NCI-H2196 treated with DMSO at 0.1 percent for 48 hours (cell line): ENCODE data around the gene FOXO3.
"Not testable (repeated sequence)": the region's sequence is repeated elsewhere in the genome, so short reads cannot be mapped to it uniquely, and the experiment has no call there.

Source experiments
- DNase-seq: peaks from one replicate; lab custom pipeline; 2025; ENCODE audit not compliant: unreplicated experiment; lab: John Stamatoyannopoulos, UW

FOXO3 gene

DNA sequence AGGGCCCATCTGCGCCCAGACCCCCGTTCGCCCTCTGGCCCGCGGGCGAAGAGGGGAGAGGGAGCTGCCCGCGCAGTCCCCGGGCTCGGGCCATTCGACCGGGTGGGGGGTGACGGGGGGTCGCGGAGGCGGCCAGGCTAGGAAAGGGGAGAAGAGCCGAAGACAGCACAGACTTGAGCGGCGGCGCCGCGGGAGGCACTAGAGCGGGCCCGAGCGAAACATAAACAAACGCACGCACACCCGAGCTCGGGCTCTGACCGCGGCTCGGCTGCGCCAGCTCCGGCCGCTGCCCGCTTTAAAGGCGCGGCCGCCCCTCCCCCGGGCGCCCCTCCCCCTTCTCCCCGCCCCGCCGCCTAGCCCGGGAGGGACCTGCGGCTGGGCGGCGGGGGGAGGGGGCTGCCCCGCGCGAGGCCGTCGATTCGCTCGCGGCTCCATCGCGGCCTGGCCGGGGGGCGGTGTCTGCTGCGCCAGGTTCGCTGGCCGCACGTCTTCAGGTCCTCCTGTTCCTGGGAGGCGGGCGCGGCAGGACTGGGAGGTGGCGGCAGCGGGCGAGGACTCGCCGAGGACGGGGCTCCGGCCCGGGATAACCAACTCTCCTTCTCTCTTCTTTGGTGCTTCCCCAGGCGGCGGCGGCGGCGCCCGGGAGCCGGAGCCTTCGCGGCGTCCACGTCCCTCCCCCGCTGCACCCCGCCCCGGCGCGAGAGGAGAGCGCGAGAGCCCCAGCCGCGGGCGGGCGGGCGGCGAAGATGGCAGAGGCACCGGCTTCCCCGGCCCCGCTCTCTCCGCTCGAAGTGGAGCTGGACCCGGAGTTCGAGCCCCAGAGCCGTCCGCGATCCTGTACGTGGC, at the start of gene FOXO3:
FOXO3 (plus strand) TSS at position 455 of the 846 bp plus-strand sequence; CDS start at position 747, 292 bp downstream.
- peak; percentile 72 for DNase-seq

DNA sequence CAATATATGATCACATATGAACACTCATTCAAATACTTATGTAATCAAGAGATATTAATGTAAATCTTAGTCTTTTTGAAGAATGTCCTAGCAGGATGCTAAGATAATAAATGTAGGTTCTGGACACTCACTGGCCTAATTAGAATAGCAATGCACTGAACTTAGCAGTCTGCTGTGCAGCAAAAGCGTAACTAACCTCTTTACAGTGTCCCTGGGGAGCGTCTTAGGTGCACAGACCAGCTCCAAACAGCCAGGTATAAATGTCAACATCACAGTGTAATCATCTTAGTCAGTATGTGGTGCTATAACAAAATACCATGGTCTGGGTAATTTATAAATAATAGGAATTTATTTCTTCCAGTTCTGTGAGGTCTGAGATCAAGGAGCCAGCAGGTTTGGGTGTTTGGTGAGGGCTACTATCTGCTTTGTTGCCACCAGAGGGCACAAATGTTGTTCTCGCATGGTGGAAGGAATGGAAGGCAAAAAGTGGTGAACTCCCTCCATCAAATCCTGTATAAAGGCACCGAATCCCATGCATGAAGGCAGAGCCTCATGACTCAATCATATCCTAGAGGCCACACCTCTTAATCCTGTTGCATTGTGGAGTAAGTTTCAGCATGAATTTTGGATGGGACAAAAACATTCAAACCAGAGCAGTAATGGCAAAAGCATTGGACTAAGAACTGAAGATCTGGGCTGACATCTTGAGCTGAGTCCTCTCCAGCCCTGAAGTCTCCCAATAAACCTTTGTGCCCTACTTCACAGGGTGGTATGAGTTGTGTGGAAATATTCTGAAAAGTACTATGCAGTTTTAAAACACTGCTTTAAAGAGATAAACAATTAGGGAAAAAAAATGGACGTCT, 41.8 kb upstream of the FOXO3 start:
- peak; percentile 5 for DNase-seq

DNA sequence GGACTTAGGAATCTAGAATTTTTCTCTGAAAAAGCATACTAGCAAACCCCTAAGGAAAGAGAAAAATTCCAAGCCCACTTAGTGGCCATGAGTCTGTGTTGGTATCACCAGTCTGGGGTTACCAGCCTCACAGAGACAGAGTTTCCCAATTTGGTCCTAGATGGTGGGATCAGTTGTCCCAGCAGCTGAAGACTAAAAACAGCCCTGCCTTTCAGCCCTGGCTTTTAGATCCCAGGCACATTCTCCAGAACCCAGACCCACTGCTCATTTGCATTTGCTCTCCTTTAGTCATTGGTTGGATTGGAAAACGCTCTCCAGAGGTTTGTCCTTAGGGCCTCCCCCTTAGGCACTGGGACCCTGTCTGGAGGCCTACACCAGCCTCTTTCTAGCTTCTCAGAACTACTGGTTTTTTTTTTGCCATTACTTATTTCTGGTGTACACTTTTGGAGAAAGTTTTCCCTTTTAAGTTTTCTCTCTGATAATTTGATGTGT, 39.1 kb upstream of the FOXO3 start:
- DNase-seq = no peak

DNA sequence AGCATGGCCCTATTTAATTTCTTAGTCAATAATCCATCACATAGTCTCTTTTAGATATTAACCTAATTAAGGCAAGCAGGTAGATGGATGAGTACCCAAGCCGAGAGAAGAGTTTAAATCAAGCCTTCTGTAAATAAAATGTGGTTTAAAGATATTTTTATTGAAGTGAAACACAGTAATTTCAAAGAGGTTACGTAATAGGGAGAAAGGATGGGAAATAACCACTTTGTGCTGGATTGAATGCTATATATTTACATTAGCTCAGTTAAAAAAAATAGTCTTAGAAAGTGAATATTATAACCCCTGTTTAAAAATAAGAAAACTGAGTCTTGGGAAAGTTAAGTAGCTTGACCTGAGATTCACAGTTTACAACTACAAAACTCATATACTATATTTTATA, 37.0 kb upstream of the FOXO3 start:
- DNase-seq = no peak

DNA sequence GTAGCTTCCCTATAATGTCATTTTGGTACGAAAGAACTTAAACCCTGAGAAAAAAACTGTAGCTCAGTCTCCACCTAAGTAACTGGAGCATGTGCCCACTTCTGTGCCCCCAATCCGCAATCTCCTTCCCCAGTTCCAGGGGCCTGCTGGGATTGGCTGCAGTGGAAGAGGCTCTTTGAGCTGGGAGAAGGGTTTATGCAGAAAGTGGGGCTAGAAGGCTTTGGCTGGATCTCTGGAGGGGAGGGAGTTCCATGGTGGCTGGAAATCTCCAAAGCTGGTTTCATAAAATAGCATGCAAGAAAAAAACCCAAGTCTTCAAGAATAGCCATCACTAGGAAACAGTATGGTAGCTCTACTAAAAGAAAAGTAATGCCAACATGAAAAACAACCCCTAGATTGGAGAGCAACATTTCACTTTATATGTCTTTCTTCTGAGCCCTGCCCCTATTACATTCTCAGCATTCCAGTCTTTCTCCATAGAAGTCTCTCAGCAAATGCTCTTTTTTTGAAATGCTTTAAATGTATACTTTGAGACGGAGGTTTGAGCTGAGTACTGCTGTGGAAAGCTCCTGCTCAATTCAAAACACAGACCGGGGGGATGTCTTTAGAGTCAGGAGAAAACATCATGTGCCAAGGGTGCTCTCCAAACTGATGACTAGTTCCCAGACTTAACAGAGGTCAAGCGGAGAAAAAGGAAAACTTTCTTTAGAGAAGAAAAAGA, 36.0 kb upstream of the FOXO3 start:
- DNase-seq = no peak

DNA sequence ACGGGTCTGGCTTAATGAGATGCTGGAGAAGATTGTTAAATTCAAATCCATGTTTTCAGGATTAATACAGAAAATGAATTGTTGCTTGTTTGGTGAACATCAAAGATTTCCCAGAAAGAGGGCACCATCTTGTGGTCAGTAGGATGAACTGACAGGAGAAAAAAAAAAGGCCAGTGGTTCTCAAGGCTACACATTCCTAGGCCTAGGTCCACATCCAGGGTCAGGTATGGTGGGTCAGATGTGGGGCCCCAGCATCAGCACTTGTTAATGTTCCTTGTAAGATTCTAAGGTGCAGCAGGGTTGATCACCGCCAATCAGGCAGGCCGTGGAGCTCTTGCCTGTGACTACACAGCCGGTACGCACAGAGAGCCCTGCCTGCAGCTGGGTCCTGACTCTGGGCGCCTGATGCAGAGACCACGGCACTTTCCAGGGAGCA, 34.0 kb upstream of the FOXO3 start:
- DNase-seq = peak; percentile 11

DNA sequence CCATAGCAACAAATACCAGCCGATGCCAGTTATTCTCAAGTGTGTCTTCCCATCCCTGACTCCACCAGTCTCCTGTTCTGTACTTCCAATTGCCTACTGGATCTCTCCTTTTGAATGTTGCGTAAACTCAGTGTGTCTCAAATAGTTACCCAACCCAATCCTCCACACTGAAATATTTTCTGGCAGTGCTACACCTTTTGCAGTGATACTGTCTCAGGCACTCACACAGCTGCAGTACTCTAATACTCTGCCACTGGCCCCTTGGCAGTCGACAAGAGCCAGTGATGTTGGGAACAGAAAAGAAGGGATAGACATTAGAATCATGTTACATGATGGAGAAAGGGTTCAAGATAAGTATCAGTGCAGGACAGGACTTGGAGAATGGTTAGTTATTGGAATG, 31.8 kb upstream of the FOXO3 start:
- no peak for DNase-seq

DNA sequence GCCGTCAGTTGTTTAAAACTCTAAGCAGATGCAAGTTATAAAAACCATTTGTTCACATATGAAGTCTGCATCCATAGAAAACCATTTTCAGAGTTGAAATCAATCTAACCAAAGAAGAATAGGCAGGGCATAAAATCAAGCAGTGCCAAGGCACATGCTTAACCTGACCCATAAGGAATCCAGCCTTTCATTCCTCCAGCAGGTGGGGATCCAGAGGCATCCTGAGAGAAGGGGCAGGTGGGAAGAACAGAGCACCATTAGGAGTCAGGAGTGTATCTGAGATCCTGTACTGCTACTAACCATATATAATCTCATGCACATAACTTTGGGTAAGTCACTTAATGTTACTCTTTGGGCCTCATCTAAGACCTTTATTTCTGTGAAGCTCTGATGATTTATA, 29.4 kb upstream of the FOXO3 start:
- DNase-seq = no peak

DNA sequence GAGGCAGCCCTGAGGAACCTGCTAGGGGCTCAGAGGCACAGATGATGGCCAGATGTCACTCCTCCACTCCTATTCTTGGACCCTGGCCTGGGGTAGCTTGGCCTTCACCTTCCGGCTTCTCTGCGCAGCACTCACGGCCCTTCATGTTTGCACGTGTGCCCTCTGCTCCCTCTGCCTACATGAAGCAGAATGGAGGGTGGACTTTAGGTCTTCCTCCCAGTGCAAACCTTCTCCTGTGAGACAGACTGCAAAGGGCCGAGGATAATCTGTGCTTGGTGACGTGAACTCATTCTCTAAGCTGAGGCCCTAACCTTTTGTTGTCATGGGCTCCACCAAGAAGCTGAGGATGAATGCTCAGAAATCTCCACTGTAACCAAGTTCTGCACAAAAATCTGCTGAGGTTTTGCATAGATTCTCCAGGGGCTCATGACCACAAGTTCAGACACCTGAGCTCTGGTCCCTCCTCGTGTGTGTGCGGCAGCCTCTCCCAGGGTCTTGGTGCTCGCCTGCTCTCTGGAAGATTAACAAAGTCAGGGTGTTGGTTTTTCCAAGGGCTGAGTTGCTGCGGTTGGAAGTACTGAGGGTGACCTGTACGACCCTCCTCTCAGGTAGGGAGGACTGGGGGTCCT, 25.5 kb upstream of the FOXO3 start:
- no peak for DNase-seq

DNA sequence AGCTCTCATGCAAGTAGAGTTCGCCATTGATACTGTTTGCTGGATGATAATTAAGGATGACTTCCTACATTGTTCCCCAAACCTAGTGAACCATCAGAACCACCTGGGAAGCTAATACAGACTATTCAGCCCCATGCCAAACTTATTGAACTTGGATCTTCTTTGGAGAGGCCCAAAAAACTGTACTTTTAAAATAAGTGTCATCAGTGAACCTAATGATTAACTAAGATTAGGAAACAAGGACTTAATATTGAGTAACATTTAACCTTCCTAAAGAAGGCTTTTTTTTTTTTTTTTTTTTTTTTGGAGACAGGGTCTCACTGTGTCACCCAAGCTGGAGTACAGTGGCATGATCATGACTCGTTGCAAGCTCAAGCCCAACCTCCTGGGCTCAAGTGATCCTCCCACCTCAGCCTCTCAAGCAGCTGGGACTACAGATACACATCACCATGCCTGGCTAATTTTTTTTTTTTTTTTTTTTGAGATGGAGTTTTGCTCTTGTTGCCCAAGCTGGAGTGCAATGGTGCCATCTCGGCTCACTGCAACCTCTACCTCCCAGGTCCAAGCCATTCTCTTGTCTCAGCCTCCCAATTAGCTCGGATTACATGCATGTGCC, 24.7 kb upstream of the FOXO3 start:
- not testable (repeated sequence) for DNase-seq

DNA sequence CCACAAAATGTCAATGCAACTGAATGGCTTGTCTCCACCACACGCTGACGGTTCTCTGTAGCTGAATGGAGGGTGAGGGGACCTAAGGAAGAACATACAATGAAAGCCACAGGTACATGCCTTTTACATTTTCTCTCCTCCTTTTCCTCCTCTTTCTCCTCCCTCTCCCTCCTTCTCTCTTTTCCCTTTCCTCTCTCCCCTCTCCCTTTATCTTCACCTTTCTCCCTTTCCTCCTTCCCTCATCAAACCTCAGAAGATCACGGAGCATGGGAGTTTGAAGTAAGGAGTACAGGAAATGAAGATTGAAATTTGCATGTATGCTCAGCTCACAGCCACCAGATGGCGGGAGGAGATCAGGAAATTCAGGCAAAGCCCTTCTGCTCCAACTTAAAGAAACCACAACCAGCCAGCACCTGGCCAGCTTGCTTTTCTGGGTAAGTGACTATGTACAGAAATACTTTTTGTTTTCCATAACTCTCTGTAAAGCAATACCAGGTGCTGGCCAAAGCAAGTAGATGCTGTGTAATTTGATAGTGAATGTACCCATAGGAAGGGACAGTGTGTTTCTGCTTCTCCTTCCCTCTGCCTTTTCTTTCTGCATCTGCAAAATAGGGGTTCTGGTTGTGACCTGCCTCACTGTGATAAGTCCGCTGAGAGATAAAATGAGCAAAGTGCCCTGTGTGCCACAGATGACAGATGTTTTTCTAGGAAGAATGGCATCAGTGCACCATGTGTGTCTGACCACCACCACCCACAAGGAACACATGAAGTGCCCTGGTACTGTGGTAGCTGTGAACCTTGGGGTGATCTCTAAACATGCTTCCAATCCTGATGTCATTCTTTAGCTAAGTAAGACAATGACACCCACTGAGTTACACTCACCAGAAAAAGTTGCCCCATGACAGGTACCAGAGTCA, 18.6 kb upstream of the FOXO3 start:
- DNase-seq = peak; percentile 78

DNA sequence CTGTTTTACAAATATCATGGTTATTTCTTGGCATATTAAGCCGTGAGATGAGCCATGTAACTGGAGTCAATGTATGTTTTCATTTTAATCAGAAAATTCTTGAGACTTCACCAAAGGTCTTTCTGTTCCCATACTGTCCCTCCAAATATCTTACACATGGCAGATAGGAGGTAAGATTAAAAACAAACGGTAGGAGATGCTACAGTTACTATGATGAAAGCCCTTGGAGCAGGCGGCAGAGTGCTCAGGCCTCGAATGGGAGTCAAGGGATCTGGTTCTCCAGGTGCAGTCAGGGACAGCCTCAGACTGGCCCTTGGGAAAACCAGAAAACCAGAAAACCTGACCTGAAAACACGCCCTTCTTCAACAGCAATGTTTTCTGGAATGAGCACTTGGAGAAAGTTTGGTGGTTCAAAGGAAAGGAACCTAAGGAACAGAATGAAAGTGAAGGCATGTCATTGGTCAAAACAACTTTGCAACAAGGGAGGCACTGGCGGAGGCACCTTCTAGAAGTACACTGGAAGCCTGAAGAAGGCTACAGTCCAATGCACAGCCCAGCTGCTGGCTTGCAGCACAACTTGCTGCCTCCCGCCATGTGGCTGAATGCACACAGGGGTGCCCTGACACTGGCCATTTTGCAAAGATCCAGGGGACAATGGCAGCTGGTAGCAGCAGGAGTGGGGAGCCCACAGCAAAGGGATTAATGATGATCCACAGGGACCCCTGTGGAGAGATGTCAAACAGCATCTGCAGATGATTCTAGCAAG, 17.4 kb upstream of the FOXO3 start:
- DNase-seq = no peak

DNA sequence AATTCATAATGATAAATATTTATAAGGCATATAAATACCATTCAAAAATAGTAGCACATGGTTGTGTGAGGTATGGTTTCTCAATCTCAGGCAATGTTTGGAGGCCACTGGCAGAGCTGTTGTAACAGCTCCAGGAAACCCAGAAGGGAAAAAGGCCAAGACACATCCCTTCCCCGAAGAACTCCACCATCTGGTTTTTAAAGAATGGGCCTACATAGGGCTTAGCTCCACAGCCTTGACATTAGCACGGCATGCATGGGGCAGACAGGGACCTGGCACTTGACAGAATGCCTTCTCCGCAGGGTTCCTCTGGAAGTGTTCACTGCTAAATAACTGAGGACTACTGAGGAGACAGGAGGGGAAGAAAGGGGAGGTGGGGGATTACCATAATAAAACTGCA, 16.1 kb upstream of the FOXO3 start:
- no peak for DNase-seq

DNA sequence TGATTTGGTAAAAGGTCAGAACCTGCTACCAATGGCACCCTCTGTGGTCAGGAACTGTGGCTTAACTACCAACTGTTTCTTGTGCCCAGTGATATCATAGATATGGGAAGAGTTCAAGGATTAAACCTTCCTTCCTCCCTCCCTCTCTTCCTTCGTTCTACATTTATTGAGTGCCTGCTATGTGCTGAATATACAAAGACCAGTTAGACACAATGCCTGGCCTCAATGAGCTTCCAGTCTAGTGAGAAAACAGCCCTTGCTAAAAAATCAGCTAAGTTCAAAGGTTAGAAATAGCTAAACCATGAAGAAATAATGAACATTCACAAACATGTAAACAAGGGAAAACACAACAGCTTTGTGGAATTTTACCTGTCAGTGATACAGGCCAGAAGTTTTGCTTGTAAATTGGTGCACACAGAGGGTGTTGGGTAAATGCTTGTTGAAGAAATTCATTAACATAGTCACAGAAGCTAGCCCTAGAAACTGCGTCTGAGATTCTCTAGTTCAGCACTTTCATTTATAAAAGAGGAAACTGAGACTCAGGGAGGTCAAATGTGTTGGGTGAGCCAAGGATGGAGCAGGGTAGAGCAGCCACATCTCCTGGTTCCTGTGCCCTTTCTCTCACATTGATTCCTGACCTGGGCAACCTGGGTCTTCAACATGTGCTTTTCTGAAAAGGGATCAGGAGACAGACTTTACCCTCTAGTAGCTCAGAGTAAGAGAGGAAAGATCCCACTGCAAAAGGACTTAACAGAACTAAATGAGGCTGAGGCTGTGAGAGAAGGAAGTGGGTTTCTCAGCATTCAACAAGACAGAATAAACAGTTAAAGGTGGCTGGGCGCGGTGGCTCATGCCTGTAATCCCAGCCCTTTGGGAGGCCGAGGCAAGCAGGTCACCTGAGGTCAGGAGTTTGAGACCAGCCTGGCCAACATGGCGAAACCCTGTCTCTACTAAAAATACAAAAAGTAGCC, 14.4 kb upstream of the FOXO3 start:
- DNase-seq = no peak

DNA sequence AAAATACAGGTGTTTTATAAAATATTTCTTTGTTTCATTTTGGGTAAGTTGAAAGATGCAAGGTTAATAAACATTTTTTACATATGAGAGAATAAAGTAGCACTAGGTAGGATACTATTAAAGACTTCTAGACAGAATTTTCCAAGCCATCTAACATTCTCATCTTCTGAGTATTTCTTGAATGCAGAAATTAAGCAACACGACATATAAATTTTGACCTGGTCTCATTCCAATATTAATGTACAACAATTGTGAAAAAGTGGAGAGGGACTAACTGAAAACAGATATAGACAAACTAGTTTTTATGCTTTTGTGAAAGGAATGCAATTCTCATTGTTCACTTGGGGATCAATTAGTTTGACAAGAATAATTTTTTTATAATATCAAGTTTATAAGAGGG, 11.5 kb upstream of the FOXO3 start:
- DNase-seq = no peak

DNA sequence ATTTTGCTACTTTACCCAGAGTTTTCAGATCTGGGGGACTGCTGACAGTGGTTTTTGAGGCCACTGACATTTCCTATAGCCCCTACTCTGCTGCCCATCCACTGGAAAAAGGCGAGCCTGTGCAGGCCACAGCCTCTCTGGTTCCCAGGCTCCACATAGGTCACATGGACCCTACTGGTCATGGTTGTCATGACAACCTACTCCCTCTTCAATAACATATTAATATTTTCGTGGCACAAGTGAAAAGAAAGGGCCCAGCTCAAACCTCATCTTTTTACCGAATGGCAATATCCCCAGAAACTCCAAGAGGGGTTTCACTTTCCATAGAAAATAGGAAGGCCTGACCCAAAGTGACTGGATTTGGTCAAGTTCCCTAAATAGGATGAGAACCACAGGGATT, 11.0 kb upstream of the FOXO3 start:
- DNase-seq = no peak

DNA sequence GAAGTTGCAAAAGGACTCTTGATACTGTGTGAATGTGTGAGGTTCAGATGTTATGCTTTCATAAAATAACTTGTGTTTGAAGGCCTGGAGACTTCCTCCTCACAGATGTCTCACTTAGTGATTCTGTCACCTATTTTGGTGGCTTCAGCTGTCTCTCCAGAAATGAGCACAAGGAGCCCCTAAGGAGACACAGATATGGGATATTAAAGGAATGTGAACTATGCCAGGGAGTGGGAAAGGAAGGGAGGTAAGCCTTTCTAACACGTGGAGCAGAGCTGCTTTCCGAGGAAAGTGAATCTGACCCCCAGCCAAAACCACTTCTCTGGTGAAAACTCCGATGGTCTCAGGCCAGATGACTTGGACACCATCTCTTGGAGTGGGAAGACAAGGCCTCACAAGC, 10.5 kb upstream of the FOXO3 start:
- DNase-seq = no peak
